Right lobe of liver (tissue), 4 donors: ENCODE results near the gene PCNX1.

Experiments
- POLR2A ChIP-seq: fragments of 450-650 bp; IDR thresholded peaks from one replicate; pipeline ENCODE4 v1.6.1; 2017; ENCODE audit warnings: antibody characterized with exemption, mild to moderate bottlenecking
- TF ChIP-seq, protein P1 (sequence below), 4 donors: fragments of 200-600 bp in 3 of 4; fragments of 450-650 bp in 1 of 4; IDR thresholded peaks; one replicate each; pipeline versions ENCODE4 v1.5.1 to v1.8.0; 2016 to 2022; ENCODE audit warnings: antibody characterized with exemption in 4 of 4, mild to moderate bottlenecking in 2 of 4
- donor health status: DM: no; HTN: no; CAD: no.
- donor health status: DM: no; HTN: no; CAD: no.
- donor health status: DM: no; HTN: yes; CAD: no.

DNA sequence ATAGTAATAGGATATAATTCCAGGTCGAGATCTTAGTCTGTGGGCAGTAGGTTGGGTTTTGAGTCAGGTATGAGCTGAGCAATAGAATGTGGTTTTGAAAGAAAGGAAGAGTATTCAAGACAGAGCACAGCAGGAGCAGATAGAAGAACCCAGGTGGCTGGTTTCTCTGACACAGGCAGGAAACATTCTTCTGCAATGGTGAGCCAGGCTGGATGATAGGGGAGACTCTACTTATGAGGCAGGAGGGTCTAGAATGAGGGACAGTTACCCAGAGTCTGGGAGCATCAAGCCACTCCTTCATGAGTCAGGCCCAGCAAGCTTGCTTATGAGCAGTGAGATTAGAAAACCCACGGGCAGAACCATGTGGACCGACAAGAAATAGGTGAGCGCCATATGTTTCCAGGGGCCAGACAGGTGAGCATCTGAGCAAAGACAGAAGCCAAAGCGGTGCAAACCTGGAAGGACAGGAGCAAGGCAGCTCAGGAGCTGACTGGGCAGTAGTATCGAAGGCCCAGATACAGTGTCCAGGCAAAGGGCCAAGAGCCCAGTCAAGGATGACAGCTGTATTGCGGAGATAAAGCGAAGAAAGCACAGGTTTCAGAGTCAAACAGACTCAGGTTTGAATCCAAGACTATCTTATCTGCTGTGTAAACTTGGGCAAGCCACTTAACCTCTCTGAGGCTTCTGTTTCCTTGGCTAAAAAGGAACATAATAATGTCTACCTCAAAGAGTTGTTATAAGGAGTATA lies 22.5 kb upstream of the PCNX1 start:
- TF ChIP-seq POLR2A = no peak
- TF ChIP-seq, protein P1, sequence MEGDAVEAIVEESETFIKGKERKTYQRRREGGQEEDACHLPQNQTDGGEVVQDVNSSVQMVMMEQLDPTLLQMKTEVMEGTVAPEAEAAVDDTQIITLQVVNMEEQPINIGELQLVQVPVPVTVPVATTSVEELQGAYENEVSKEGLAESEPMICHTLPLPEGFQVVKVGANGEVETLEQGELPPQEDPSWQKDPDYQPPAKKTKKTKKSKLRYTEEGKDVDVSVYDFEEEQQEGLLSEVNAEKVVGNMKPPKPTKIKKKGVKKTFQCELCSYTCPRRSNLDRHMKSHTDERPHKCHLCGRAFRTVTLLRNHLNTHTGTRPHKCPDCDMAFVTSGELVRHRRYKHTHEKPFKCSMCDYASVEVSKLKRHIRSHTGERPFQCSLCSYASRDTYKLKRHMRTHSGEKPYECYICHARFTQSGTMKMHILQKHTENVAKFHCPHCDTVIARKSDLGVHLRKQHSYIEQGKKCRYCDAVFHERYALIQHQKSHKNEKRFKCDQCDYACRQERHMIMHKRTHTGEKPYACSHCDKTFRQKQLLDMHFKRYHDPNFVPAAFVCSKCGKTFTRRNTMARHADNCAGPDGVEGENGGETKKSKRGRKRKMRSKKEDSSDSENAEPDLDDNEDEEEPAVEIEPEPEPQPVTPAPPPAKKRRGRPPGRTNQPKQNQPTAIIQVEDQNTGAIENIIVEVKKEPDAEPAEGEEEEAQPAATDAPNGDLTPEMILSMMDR (IDR thresholded peaks at IDR 0.05) = no peak
